RKO (cell line): ENCODE results near the gene NPSR1.
A peak's percentile ranks its signal among the peaks of the same experiment; 100 is the strongest.

Experiments used
- DNase-seq: peaks from one replicate; pipeline ENCODE4 v3.0.0-alpha.2; 2016; ENCODE audit warnings: low spot score

The NPSR1 gene

GRCh38 chr7:34723338-34723737, 65.3 kb downstream of the NPSR1 start:
- no peak for DNase-seq

- no peak for DNase-seq
Observed at GRCh38 chr7:34723866-34724490, 66.0 kb downstream of the NPSR1 start.

- DNase-seq = no peak
Observed at GRCh38 chr7:34726221-34726620, 68.2 kb downstream of the NPSR1 start.

- no peak for DNase-seq
Observed at GRCh38 chr7:34727464-34727995, 69.5 kb downstream of the NPSR1 start.

GRCh38 chr7:34728156-34728555, 70.1 kb downstream of the NPSR1 start:
- DNase-seq = no peak

GRCh38 chr7:34734771-34735170, 76.8 kb downstream of the NPSR1 start:
- DNase-seq = no peak

- no peak for DNase-seq
Observed at GRCh38 chr7:34735526-34735925, 77.5 kb downstream of the NPSR1 start.

- no peak for DNase-seq
Observed at GRCh38 chr7:34739651-34740300, 81.8 kb downstream of the NPSR1 start.

GRCh38 chr7:34740840-34741239, 82.8 kb downstream of the NPSR1 start:
- no peak for DNase-seq

GRCh38 chr7:34747176-34747781, 89.3 kb downstream of the NPSR1 start:
- DNase-seq = no peak

GRCh38 chr7:34747867-34748727, 90.1 kb downstream of the NPSR1 start:
- DNase-seq = peak; percentile 40

- no peak for DNase-seq
Observed at GRCh38 chr7:34748728-34749089, 90.7 kb downstream of the NPSR1 start.

GRCh38 chr7:34749446-34749845, 91.4 kb downstream of the NPSR1 start:
- DNase-seq = no peak

GRCh38 chr7:34750209-34750608, 92.2 kb downstream of the NPSR1 start:
- no peak for DNase-seq

- no peak for DNase-seq
Observed at GRCh38 chr7:34750636-34751035, 92.6 kb downstream of the NPSR1 start.

GRCh38 chr7:34751725-34752643, 94.0 kb downstream of the NPSR1 start:
- no peak for DNase-seq

GRCh38 chr7:34752929-34753328, 94.9 kb downstream of the NPSR1 start:
- no peak for DNase-seq

- no peak for DNase-seq
Observed at GRCh38 chr7:34755008-34755407, 97.0 kb downstream of the NPSR1 start.

GRCh38 chr7:34756025-34756437, 98.0 kb downstream of the NPSR1 start:
- DNase-seq = no peak

- DNase-seq = no peak
Observed at GRCh38 chr7:34756691-34757090, 98.7 kb downstream of the NPSR1 start.

- no peak for DNase-seq
Observed at GRCh38 chr7:34757570-34758110, 99.6 kb downstream of the NPSR1 start.
